Endothelial cell of umbilical vein (primary cell): ENCODE data around the gene SORCS1. TPM values are rescaled to one million over a fixed set of nuclear protein-coding genes. Genes with fewer than 3 reads are reported as not detected.

ENCODE experiments used
- BruUV-seq: library from RNA; stranded (reverse); fragments of 400-500 nt; replicated peaks from 2 replicates; lab custom pipeline; 2021; lab: Mats Ljungman, UMichigan
- CTCF ChIA-PET: fragments of 300-600, 350-600 bp; sonication (Branson Sonifier 250); formaldehyde crosslinking; loops from one replicate; lab custom pipeline; 2021; ENCODE audit warnings: antibody characterized with exemption, inconsistent platforms; lab: Charles Lee
- POLR2A ChIA-PET: fragments of 300-600, 350-600 bp; sonication (Branson Sonifier 250); formaldehyde crosslinking; loops from one replicate; lab custom pipeline; 2021; ENCODE audit warnings: antibody characterized with exemption, inconsistent platforms; lab: Charles Lee
- DNase-seq: peaks from one replicate; pipeline ENCODE4 v3.0.0-alpha.2; 2011; ENCODE audit warnings: low read depth, low spot score
- FAIRE-seq: peaks from 2 replicates; lab custom pipeline; 2011; peaks lifted over from hg19 to GRCh38; lab: Jason Lieb, UNC
- H2AFZ ChIP-seq: 2 replicates; pipeline ENCODE4 v1.6.0; 2012; ENCODE audit warnings: low read depth, low read length, control low read depth, inconsistent platforms
- H3K27ac ChIP-seq: 2 replicates; pipeline ENCODE4 v1.5.1; 2011; ENCODE audit warnings: low read depth, mild to moderate bottlenecking, control low read depth, low read length, moderate library complexity; ENCODE audit not compliant: insufficient read depth
- H3K27me3 ChIP-seq, 2 experiments: 2 replicates each; pipeline versions ENCODE4 v1.6.0 to v1.6.1; 2011; ENCODE audit warnings: low read length in 2 of 2, mixed read lengths in 1 of 2; ENCODE audit not compliant: control insufficient read depth in 2 of 2, insufficient read depth in 2 of 2
- H3K36me3 ChIP-seq, 2 experiments: 2 replicates in 1 of 2; 3 replicates in 1 of 2; pipeline ENCODE4 v1.5.1; 2011; ENCODE audit warnings: low read length in 2 of 2, mild to moderate bottlenecking in 1 of 2, moderate library complexity in 1 of 2; ENCODE audit not compliant: control insufficient read depth in 2 of 2, insufficient read depth in 2 of 2; ENCODE audit errors: extremely low read depth in 1 of 2
- H3K4me1 ChIP-seq: 3 replicates; pipeline ENCODE4 v1.5.1; 2011; ENCODE audit warnings: mild to moderate bottlenecking, low read length; ENCODE audit not compliant: control insufficient read depth, insufficient read depth; ENCODE audit errors: extremely low read depth
- H3K4me2 ChIP-seq: 2 replicates; pipeline ENCODE4 v1.6.1; 2011; ENCODE audit warnings: low read length, control low read depth, mixed read lengths; ENCODE audit not compliant: insufficient read depth
- H3K4me3 ChIP-seq, 3 experiments: fragments of 200-600 bp in 1 of 3; sonication (generic), shearing (Covaris generic) in 1 of 3; replicated peaks in 1 of 3; 2 replicates each; pipeline ENCODE4 v1.5.1; 2011 to 2016; ENCODE audit warnings: control low read depth in 3 of 3, low read length in 3 of 3, mild to moderate bottlenecking in 2 of 3, inconsistent platforms in 1 of 3, low read depth in 1 of 3, moderate library complexity in 1 of 3; ENCODE audit not compliant: insufficient read depth in 1 of 3
- H3K79me2 ChIP-seq: 2 replicates; pipeline ENCODE4 v1.6.0; 2012; ENCODE audit warnings: low read length, inconsistent platforms; ENCODE audit not compliant: control insufficient read depth, insufficient read depth
- H3K9ac ChIP-seq: replicated peaks from 2 replicates; pipeline ENCODE3; 2011; ENCODE audit warnings: low read length, control low read depth; ENCODE audit not compliant: insufficient read depth; ENCODE audit errors: extremely low read depth
- H3K9me1 ChIP-seq: replicated peaks from 3 replicates; pipeline ENCODE4 v1.6.0; 2011; ENCODE audit warnings: mild to moderate bottlenecking, low read length; ENCODE audit not compliant: control insufficient read depth, insufficient read depth; ENCODE audit errors: extremely low read depth
- H3K9me3 ChIP-seq: replicated peaks from 2 replicates; pipeline ENCODE4 v1.5.1; 2012; ENCODE audit warnings: low read length, inconsistent platforms; ENCODE audit not compliant: control insufficient read depth, insufficient read depth
- H4K20me1 ChIP-seq: replicated peaks from 2 replicates; pipeline ENCODE3; 2011; ENCODE audit warnings: mild to moderate bottlenecking, low read length; ENCODE audit not compliant: control insufficient read depth, insufficient read depth; ENCODE audit errors: extremely low read depth
- EZH2 ChIP-seq: IDR thresholded peaks from 2 replicates; pipeline ENCODE4 v1.6.1; 2012; ENCODE audit warnings: borderline replicate concordance, low read depth, mild to moderate bottlenecking, moderate library complexity, low read length, inconsistent platforms; ENCODE audit not compliant: severe bottlenecking
- FOS ChIP-seq: IDR thresholded peaks from 2 replicates; pipeline ENCODE4 v1.6.1; 2011; ENCODE audit warnings: mild to moderate bottlenecking, low read length, moderate library complexity, borderline replicate concordance; ENCODE audit not compliant: insufficient read depth
- GATA2 ChIP-seq: IDR thresholded peaks from 2 replicates; pipeline ENCODE4 v1.7.0; 2011; ENCODE audit warnings: low read depth, mild to moderate bottlenecking, moderate library complexity, mixed read lengths, low read length; ENCODE audit not compliant: insufficient read length, insufficient read depth
- JUN ChIP-seq: IDR thresholded peaks from 2 replicates; pipeline ENCODE4 v1.6.1; 2011; ENCODE audit warnings: borderline replicate concordance, low read depth; ENCODE audit not compliant: insufficient read length, insufficient read depth
- MYC ChIP-seq: IDR thresholded peaks from one replicate; pipeline ENCODE4 v1.6.1; 2011; ENCODE audit warnings: mild to moderate bottlenecking, low read depth, low read length
- POLR2A ChIP-seq: IDR thresholded peaks from 2 replicates; pipeline ENCODE4 v1.6.1; 2012; ENCODE audit warnings: low read depth, mild to moderate bottlenecking, control low read depth, low read length
- POLR2AphosphoS5 ChIP-seq: IDR thresholded peaks from 2 replicates; pipeline ENCODE4 v1.6.1; 2012; ENCODE audit warnings: low read depth, mild to moderate bottlenecking, control low read depth, low read length, moderate library complexity; ENCODE audit not compliant: insufficient read depth
- dilution Hi-C: fragments of 300-500 bp; cut with MboI; formaldehyde crosslinking; loops from one replicate; pipeline ENCODE4 v1.15.0; 2019; ENCODE audit warnings: low sequenced_read_pairs; ENCODE audit not compliant: extremely low pct_ligation_motif_present
- intact Hi-C: fragments of 100-400 bp; cut with micrococcal nuclease; formaldehyde crosslinking; loops from one replicate; pipeline ENCODE4 v1.10.0; 2022
- polyA plus RNA-seq, 4 experiments: library from polyadenylated mRNA; depleted of rRNA in 3 of 4; stranded (reverse) in 3 of 4; unstranded in 1 of 4; fragments of >200 nt; gene quantifications; 2 replicates each; pipeline versions ENCODE4 v1.2.1 to v1.2.3, GENCODE V29; 2011 to 2012; ENCODE audit warnings: missing spikeins in 1 of 4
- total RNA-seq: library from RNA; stranded (reverse); gene quantifications from 2 replicates; pipeline ENCODE4 v1.2.3, GENCODE V29; 2021
- TF ChIP-seq, protein P1 (sequence below): IDR thresholded peaks from 2 replicates; pipeline ENCODE4 v1.6.1; 2011; ENCODE audit not compliant: insufficient read depth, insufficient read length
- TF ChIP-seq, protein P2 (sequence below), 2 donors: IDR thresholded peaks; 1 replicate in 1 of 2; 2 replicates in 1 of 2; pipeline ENCODE4 v1.5.1; 2011; ENCODE audit warnings: low read length in 2 of 2, mild to moderate bottlenecking in 2 of 2, moderate library complexity in 2 of 2, control low read depth in 1 of 2, inconsistent platforms in 1 of 2, low read depth in 1 of 2; ENCODE audit not compliant: insufficient read depth in 1 of 2; ENCODE audit errors: extremely low read depth in 1 of 2

The SORCS1 gene
- total and polyA plus RNA-seq, 2 donors (not counting 3 experiments of a cell fraction or from before 2014, with no cell fraction given), result not detected

DNA sequence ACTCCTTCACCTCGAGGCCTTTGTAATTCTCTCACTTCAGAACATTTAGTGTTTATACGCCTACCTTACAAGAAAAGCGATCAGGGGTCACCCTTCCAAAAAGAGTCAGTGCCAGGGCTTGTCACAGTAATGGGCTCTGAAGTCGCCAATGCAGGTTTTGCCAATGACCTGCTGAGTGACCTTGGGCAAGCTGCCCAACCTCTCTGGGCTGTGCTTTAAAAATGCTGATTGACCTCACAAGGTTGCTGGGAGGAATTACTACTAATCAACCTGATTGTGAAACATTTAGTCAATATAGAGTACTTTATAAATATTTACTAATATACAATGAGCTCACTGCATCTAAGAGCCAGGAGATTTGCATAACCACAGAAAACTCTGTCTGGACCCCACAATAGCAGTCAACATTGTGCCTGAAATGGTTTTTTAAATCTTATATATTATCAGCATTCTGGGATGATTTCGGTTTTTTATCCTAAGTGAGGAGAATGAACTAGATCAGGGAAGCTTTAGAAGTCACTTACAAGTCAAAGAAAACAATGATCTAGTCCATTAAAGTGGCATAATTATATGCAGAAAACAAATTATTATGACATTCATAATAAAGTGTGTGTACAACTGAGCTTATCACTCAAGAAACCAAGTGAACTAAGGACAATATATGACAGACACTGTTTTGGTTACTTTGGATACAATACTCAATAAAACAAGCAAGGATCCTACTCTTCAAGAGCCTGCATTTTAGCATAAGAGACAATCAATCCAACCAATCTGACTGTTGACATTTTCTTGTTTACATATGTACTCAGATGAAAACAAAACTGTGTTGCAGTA lies 290.5 kb downstream of the SORCS1 start:
- no peak overlapping the region for H2AFZ ChIP-seq
- TF ChIP-seq EZH2 (no peak), FOS (no peak), POLR2AphosphoS5 (no peak), JUN (no peak), POLR2A (no peak), GATA2 (no peak), MYC (no peak)
- TF ChIP-seq, protein P1, sequence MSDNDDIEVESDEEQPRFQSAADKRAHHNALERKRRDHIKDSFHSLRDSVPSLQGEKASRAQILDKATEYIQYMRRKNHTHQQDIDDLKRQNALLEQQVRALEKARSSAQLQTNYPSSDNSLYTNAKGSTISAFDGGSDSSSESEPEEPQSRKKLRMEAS, result no peak
- TF ChIP-seq, protein P2, sequence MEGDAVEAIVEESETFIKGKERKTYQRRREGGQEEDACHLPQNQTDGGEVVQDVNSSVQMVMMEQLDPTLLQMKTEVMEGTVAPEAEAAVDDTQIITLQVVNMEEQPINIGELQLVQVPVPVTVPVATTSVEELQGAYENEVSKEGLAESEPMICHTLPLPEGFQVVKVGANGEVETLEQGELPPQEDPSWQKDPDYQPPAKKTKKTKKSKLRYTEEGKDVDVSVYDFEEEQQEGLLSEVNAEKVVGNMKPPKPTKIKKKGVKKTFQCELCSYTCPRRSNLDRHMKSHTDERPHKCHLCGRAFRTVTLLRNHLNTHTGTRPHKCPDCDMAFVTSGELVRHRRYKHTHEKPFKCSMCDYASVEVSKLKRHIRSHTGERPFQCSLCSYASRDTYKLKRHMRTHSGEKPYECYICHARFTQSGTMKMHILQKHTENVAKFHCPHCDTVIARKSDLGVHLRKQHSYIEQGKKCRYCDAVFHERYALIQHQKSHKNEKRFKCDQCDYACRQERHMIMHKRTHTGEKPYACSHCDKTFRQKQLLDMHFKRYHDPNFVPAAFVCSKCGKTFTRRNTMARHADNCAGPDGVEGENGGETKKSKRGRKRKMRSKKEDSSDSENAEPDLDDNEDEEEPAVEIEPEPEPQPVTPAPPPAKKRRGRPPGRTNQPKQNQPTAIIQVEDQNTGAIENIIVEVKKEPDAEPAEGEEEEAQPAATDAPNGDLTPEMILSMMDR (IDR thresholded peaks at IDR 0.05; ENCODE audit: extremely low read depth in 1 of 2, insufficient read depth in 1 of 2, low read depth in 1 of 2, low read length in 2 of 2), result no peak
- H3K79me2 ChIP-seq, result no peaks in the 10 kb centered on the region
- no peak overlapping the region for H3K9ac ChIP-seq
- dilution Hi-C loops, result no loop called here
- FAIRE-seq (no peak), DNase-seq (no peak)
- POLR2A ChIA-PET, result no interaction called here
- no peaks in the 10 kb centered on the region for H3K9me1 ChIP-seq
- no peaks in the 10 kb centered on the region for H3K4me1 ChIP-seq
- H3K36me3 ChIP-seq, result no peaks in the 10 kb centered on the region
- H3K27me3 ChIP-seq, result no peaks in the 10 kb centered on the region
- intact Hi-C loops, result no loop called here
- H3K9me3 ChIP-seq, result peaks cover 2% of the 10 kb centered on the region
- H3K27ac ChIP-seq, result no peak overlapping the region
- no TSS peak for BruUV-seq
- H3K4me3 ChIP-seq, result no peak overlapping the region
- CTCF ChIA-PET, result no interaction called here
- no peak overlapping the region for H3K4me2 ChIP-seq
- H4K20me1 ChIP-seq, result no peaks in the 10 kb centered on the region
